GM18511 (cell line): ENCODE results near the gene LEPR.

ENCODE experiments used
- ATAC-seq: cut with Tn5 transposase; IDR thresholded peaks from one replicate; pipeline ENCODE4 v1.9.1; 2021; ENCODE audit warnings: mild to moderate bottlenecking, moderate library complexity; ENCODE audit not compliant: unreplicated experiment

LEPR gene

GRCh38 chr1:65409314-65409713, 11.2 kb upstream of the LEPR start:
- no peak for ATAC-seq

GRCh38 chr1:65409816-65410326, 10.6 kb upstream of the LEPR start:
- no peak for ATAC-seq

GRCh38 chr1:65412256-65412983, 8.0 kb upstream of the LEPR start:
- no peak for ATAC-seq

DNA sequence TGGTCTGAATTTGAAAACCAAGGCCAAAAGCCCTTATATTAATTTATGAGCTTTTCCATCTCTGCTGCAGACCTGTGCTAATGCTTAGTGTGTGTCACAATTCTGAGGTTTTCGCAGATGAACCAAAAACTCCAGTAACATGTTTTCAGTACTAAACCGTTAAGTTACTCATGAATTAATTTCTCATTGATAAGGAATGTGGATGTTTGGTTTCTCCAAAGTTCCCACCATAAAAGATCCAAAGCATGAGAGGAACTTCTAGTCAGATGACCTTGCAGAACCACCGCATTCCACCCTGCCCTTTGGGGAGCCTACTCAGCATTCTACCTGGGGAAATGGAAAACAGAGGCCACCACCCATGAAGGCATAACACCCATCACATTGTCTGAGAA, 7.5 kb upstream of the LEPR start:
- no peak for ATAC-seq

DNA sequence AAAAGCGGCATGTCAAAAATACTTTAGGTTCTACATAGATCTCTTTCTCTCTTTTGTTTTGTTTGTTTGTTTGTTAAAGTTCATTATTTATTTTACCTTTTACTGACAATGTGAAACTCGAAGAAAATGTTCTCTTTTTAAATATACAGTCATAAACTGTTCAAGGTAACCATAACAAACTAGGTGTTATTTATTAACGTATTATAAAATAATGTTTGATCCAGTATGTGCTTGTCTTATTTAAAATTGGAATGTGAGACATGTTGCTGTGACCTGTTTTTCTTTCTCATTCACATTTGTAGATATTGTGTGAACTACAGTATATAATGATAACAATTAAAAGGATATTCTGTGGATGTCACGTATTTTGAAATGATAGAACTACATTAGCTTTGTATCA, 5.9 kb upstream of the LEPR start:
- ATAC-seq = no peak

DNA sequence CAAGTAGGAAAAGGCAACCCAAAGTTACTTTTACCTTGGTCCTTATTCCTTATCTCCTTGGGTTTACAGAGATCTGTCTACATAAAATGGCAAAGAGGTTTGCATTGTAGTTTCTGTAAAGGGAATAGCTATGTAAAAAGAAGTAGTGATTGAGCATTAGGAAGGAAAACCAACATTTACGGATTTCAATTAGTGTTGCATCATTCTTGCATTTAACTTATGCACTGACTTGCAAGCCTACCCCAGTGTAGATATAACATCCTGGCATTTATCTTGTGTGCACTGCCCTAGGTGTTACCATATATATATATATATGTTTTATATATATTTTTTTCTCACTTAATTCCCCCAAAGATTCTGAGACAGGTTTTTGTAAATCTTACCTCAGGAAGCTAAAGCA, 3.7 kb upstream of the LEPR start:
- ATAC-seq = no peak

DNA sequence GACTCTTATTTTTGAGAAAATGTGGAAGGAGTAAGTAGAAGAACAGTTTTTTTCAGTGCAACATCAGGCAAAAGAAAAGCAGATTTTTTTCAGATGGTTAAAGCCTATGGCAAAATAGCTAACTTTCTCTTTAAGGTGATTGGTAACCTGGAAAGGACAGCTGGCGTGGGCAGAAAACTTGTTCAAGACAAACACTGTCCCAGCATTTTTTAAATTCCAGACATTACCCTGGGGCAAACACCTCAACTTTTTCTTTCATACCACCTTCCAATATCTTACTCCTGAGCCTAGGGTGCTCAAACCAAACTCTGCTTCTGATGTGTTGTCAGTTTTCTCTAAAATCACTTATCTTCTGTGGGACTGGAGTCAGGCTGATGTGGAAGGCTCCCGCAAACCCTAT, 2.7 kb upstream of the LEPR start:
- ATAC-seq = no peak

- no peak for ATAC-seq
Observed at GRCh38 chr1:65418522-65419185, 1.8 kb upstream of the LEPR start.

DNA sequence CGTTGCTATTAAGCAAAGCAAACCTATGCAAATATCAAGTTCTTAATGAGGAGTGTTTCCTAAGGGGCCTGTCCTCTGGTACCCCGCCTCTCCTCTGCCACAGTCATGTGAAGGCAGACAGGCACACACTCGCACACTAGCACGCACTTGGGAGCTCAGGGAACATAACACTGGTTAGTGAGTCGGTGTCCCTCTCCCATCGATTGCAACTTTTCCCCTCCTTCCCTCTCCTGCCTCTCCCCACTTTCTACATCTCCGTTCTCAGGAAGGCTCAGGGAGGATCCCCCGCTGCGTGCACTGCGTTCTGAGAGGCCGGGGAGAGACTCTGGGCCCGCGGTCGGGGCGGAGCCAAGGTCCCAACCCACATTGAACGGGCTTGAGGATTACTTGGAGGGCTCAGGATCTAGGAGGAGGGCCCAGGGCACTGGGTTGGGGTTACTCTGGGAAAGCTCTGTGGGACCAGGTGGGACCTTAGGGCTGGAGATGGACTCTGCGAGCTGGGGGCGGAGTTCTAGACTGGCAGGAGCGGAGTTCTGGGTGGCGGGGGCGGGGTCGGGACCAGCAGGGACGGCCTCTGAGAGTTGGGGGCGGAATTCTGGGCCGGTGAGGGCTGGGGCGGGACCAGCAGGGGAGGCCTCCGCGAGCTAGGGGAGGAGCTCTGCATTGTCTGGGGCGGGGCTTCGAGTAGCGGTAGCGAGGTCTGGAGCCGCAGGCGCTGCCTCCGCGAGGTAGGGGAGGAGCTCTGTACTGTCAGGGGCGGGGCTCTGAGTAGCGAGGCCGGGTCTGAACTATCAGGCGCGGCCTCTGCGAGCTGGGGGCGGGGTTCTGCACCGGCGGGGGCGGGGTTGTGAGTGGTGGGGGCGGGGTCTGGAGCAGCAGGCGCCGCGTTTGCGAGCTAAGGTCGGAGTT, 533 bp upstream of the LEPR start:
- peak; percentile 88 for ATAC-seq

DNA sequence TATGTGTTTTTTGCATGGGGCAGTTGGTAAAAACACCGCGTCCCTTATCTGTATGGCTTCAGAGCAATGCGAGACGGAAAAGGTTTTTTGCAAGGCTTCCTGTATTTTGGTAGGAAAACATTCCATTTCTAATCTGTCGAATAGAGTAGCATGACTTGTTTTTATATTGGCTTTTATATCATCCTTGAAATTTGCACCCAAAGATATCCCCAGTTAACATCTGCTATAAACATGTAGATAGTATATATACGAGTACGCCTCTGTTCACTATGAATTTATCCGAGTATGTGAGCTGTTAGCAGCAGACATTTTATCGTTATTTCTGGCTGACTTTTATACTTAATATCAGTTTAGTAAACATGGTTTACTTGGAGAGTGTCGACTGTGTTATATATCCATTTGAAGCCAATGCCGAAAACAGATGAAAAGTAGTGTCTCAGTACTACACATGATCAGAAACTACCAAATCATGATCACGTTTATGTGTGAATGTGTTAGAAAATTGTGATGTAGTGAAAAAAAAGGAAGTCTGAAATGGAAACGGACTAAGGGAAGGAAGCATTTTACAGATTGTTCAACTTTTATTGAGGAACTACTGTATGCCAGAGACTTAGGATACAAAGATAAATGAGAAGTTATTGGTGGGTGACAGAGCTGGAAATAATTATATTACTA, 1.0 kb downstream of the LEPR start:
- no peak for ATAC-seq

DNA sequence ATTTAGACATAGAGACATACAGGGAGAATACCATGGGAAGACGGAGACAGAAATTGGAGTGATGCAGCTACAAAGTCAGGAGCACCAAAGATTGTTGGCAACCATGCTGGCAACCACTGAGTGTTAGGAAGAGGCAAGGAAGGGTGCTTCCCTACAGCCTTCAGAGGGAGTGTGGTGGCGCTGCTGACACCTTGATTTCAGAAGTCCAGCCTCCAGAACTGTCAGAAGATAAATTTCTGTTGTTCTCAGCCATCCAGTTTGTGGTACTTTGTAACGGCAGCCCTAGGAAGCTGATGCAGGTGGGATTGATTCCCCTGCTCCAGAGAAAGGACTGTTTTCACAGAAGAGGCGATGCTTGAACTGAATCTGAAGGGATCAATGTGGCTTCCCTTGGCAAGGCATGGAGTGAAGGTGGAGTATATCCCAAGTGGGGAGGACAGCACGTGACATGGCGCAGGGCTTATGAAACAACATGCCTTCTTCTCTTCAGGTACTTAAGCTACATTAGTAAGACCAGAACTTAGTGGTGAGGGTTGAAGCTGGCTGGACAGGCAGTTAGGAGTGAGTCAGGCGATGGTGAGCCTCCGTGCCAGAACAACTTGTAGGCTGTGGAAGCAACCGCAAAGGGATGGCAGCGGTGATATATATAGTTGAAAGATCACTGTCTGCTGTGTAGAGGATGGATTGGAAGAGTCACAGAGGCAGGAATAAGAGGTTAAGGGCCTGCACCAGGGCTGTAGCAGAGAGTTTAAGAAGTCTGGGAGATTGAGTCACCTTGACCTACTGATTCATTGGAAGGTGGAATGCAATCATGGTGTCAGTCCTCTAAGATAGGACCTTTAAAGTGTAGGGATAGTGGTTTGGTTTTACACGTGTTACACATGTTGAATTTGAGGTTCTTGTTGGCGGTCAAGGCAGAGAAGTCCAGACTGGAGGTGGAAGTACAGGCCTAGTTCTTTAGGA, 2.1 kb downstream of the LEPR start:
- no peak for ATAC-seq

- ATAC-seq = no peak
Observed at GRCh38 chr1:65423884-65424572, 3.6 kb downstream of the LEPR start.

- no peak for ATAC-seq
Observed at GRCh38 chr1:65424573-65424889, 4.1 kb downstream of the LEPR start.

GRCh38 chr1:65425006-65425405, 4.5 kb downstream of the LEPR start:
- no peak for ATAC-seq

DNA sequence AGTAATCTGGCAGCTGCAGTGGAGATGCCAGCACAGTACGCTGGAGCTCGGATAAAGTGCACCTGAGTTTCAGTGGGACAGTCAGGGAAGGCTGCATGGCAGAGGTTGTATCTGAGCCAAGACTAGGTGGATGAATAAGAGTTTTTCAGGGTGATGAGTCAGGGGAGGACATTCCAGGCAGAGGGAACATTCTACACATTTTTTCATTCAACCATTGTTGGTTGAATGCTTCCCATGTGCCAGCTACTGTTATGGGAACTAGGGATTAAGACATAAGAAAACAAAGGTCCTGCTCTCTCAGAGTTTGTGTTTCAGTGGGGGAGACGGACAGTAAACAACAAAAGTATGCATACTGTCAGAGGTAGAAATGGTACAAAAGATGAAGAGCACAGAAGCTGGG, 5.2 kb downstream of the LEPR start:
- no peak for ATAC-seq

- ATAC-seq = no peak
Observed at GRCh38 chr1:65429078-65429477, 8.6 kb downstream of the LEPR start.

DNA sequence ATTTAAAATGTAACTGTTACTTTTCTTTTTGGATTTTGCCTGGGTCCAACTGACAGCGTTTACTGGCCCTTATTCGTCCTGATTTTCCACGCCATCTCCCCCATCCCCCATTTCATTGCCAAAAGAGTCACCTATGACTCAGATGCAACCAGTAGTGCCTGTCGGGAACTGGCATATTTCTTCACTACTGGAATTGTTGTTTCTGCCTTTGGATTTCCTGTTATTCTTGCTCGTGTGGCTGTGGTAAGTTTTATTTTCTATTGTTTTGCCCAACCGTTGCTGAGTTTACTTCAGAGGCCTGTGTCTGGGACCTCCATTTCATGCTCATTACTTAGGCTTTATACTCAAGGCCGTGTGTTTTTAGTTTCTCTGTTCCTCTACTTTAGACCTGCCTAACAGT, 9.3 kb downstream of the LEPR start:
- no peak for ATAC-seq

- ATAC-seq = peak; percentile 68
Observed at GRCh38 chr1:65431111-65431705, 10.7 kb downstream of the LEPR start.

DNA sequence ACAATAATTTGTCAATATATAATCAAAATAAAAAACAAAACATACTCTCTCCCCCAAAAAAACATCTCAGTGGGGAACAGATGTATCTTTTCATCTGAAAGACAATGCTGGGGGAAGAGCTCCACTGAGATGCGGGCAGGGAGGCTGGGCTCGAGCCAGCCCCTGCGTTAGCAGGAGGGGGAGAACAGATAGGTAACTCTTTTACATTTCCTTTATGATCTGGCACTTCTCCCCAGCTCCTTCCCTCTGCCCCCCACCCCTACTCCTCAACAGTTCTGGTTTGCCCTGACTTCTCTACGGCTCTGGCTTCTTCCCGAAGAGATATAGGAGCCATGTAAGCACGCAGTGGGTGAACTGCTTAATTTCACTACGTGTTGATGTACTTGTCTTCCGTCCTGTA, 12.4 kb downstream of the LEPR start:
- no peak for ATAC-seq
